ENCODE results near the gene FOXL3.

FOXL3 gene

GRCh38 chr7:266851-267840, 22.8 kb upstream of the FOXL3 start:
- DNase-seq (ENCODE audit: low read depth), result no peak

GRCh38 chr7:268991-269390, 21.0 kb upstream of the FOXL3 start:
- DNase-seq (ENCODE audit: low read depth), result no peak

GRCh38 chr7:269721-270120, 20.2 kb upstream of the FOXL3 start:
- DNase-seq (ENCODE audit: low read depth), result no peak

- no peak for DNase-seq (ENCODE audit: low read depth)
Observed at GRCh38 chr7:270351-270983, 19.5 kb upstream of the FOXL3 start.

GRCh38 chr7:271266-272107, 18.5 kb upstream of the FOXL3 start:
- DNase-seq (ENCODE audit: low read depth), result no peak

- DNase-seq (ENCODE audit: low read depth), result no peak
Observed at GRCh38 chr7:272108-272615, 17.8 kb upstream of the FOXL3 start.

- DNase-seq (ENCODE audit: low read depth), result no peak
Observed at GRCh38 chr7:272631-273030, 17.3 kb upstream of the FOXL3 start.

GRCh38 chr7:273327-273726, 16.6 kb upstream of the FOXL3 start:
- no peak for DNase-seq (ENCODE audit: low read depth)

GRCh38 chr7:274266-274665, 15.7 kb upstream of the FOXL3 start:
- no peak for DNase-seq (ENCODE audit: low read depth)

GRCh38 chr7:276230-276835, 13.6 kb upstream of the FOXL3 start:
- no peak for DNase-seq (ENCODE audit: low read depth)

GRCh38 chr7:277228-277627, 12.7 kb upstream of the FOXL3 start:
- no peak for DNase-seq (ENCODE audit: low read depth)

- DNase-seq (ENCODE audit: low read depth), result no peak
Observed at GRCh38 chr7:278081-278480, 11.9 kb upstream of the FOXL3 start.

- DNase-seq (ENCODE audit: low read depth), result no peak
Observed at GRCh38 chr7:279821-280220, 10.1 kb upstream of the FOXL3 start.

- no peak for DNase-seq (ENCODE audit: low read depth)
Observed at GRCh38 chr7:280461-280860, 9.5 kb upstream of the FOXL3 start.

GRCh38 chr7:281637-282036, 8.3 kb upstream of the FOXL3 start:
- no peak for DNase-seq (ENCODE audit: low read depth)

GRCh38 chr7:282621-283020, 7.3 kb upstream of the FOXL3 start:
- DNase-seq (ENCODE audit: low read depth), result no peak

GRCh38 chr7:284762-285722, 4.9 kb upstream of the FOXL3 start:
- no peak for DNase-seq (ENCODE audit: low read depth)

- no peak for DNase-seq (ENCODE audit: low read depth)
Observed at GRCh38 chr7:285731-286130, 4.2 kb upstream of the FOXL3 start.

GRCh38 chr7:286266-286665, 3.7 kb upstream of the FOXL3 start:
- DNase-seq (ENCODE audit: low read depth), result no peak

- DNase-seq (ENCODE audit: low read depth), result no peak
Observed at GRCh38 chr7:288671-289101, 1.3 kb upstream of the FOXL3 start.
